ENCODE data around the gene ACTMAP. TPM values are rescaled to one million over a fixed set of nuclear protein-coding genes. Genes with fewer than 3 reads are reported as not detected.
"Not testable (repeated sequence)": the region's sequence is repeated elsewhere in the genome, so short reads cannot be mapped to it uniquely, and the experiment has no call there.

ACTMAP gene
- total and polyA plus RNA-seq, 7 donors = 1.8 to 11.0 (median 5.3) TPM

- Histone ChIP-seq H3K4me1 (no peaks in the 10 kb centered on the region), H3K9me3 (no peaks in the 10 kb centered on the region), H3K27ac (no peak overlapping the region), H3K36me3 (peaks cover 0 to 29% (median 2%) of the 10 kb centered on the region in 4 donors), H3K27me3 (no peaks in the 10 kb centered on the region), H3K4me3 (no peak overlapping the region)
- no peak for TF ChIP-seq CTCF (IDR thresholded peaks at IDR 0.05)
- TF ChIP-seq POLR2AphosphoS5 (IDR thresholded peaks at IDR 0.05) = no peak
- no peak for TF ChIP-seq EP300 (IDR thresholded peaks at IDR 0.05)
- TF ChIP-seq POLR2A (IDR thresholded peaks at IDR 0.05) = no peak
- WGBS, 2 donors = 95 to 96% methylated on average over 25 of the region's 25 CpGs
- intact Hi-C loops (cut with DNase I) = no loop called here
- DNase-seq = no peak
These were observed 36.1 kb upstream of the ACTMAP start for GRCh38 chr19:40786060-40787037.

- intact Hi-C loops (cut with DNase I) = no loop called here
- Histone ChIP-seq H3K27ac (no peak overlapping the region), H3K27me3 (no peaks in the 10 kb centered on the region), H3K9me3 (no peaks in the 10 kb centered on the region), H3K4me3 (no peak overlapping the region), H3K4me1 (no peaks in the 10 kb centered on the region), H3K36me3 (peaks cover 0 to 28% (median 2%) of the 10 kb centered on the region in 4 donors)
- 84 to 89% methylated on average over 1 of the region's 1 CpG for WGBS, 2 donors
- no peak for TF ChIP-seq CTCF (IDR thresholded peaks at IDR 0.05)
- no peak for TF ChIP-seq EP300 (IDR thresholded peaks at IDR 0.05)
- no peak for DNase-seq
These were observed 35.2 kb upstream of the ACTMAP start for GRCh38 chr19:40785526-40785925.

- intact Hi-C loops (cut with DNase I); H3K9me3 ChIP-seq; H3K4me1 ChIP-seq; H3K27me3 ChIP-seq; H3K4me3 ChIP-seq; H3K27ac ChIP-seq; DNase-seq: not testable (repeated sequence)
- peaks cover 0 to 21% (median 2%) of the 10 kb centered on the region in 4 donors for H3K36me3 ChIP-seq
- 97 to 100% methylated on average over 2 of the region's 2 CpGs for WGBS, 2 donors
These were observed 33.9 kb upstream of the ACTMAP start for GRCh38 chr19:40784146-40784545.

GRCh38 chr19:40783711-40784110 lies 33.4 kb upstream of the ACTMAP start:
- Histone ChIP-seq H3K27ac (no peak overlapping the region), H3K4me3 (no peak overlapping the region), H3K4me1 (peaks cover 0 to 9% (median 6%) of the 10 kb centered on the region in 4 donors), H3K27me3 (no peaks in the 10 kb centered on the region), H3K9me3 (no peaks in the 10 kb centered on the region), H3K36me3 (peaks cover 0 to 21% (median 2%) of the 10 kb centered on the region in 4 donors)
- DNase-seq = no peak
- no peak for TF ChIP-seq POLR2AphosphoS5 (IDR thresholded peaks at IDR 0.05)
- TF ChIP-seq POLR2A (IDR thresholded peaks at IDR 0.05) = no peak
- no peak for TF ChIP-seq CTCF (IDR thresholded peaks at IDR 0.05)
- TF ChIP-seq EP300 (IDR thresholded peaks at IDR 0.05) = no peak
- intact Hi-C loops (cut with DNase I) = no loop called here
- 93 to 96% methylated on average over 14 of the region's 14 CpGs for WGBS, 2 donors

GRCh38 chr19:40781140-40781539 lies 30.9 kb upstream of the ACTMAP start:
- Histone ChIP-seq H3K27me3 (no peaks in the 10 kb centered on the region), H3K9me3 (no peaks in the 10 kb centered on the region), H3K4me1 (peaks cover 0 to 22% (median 14%) of the 10 kb centered on the region in 4 donors), H3K27ac (no peak overlapping the region), H3K36me3 (peaks cover 0 to 12% (median 0%) of the 10 kb centered on the region in 4 donors), H3K4me3 (no peak overlapping the region)
- 94 to 96% methylated on average over 7 of the region's 7 CpGs for WGBS, 2 donors
- no peak for DNase-seq
- no peak for TF ChIP-seq POLR2AphosphoS5 (IDR thresholded peaks at IDR 0.05)
- TF ChIP-seq POLR2A (IDR thresholded peaks at IDR 0.05) = no peak
- no peak for TF ChIP-seq CTCF (IDR thresholded peaks at IDR 0.05)
- no peak for TF ChIP-seq EP300 (IDR thresholded peaks at IDR 0.05)
- intact Hi-C loops (cut with DNase I) = no loop called here

All from sigmoid colon (tissue), 7 donors.